DMS153 (cell line): ENCODE results near the gene NANOS2.
"Not testable (repeated sequence)": the region's sequence is repeated elsewhere in the genome, so short reads cannot be mapped to it uniquely, and the experiment has no call there.

Experiments used
- DNase-seq: peaks from one replicate; lab custom pipeline; 2025; lab: John Stamatoyannopoulos, UW

Gene NANOS2

DNA sequence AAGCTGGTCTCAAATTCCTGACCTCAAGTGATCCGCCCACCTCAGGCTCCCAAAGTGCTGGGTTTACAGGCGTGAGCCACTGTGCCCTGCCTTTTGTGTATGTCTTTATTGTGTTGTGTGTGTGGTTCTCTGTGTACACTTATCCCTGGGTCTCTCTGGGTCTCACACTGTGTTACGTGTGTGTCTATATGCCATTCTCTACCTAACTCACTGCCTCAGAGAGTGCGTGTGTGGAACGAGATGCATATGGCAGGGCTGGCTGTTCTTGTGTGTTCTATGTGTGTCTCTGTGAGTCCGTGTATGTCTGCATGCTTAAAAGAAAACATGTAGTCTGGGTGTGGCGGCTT lies 40.0 kb downstream of the NANOS2 start:
- no peak for DNase-seq

DNA sequence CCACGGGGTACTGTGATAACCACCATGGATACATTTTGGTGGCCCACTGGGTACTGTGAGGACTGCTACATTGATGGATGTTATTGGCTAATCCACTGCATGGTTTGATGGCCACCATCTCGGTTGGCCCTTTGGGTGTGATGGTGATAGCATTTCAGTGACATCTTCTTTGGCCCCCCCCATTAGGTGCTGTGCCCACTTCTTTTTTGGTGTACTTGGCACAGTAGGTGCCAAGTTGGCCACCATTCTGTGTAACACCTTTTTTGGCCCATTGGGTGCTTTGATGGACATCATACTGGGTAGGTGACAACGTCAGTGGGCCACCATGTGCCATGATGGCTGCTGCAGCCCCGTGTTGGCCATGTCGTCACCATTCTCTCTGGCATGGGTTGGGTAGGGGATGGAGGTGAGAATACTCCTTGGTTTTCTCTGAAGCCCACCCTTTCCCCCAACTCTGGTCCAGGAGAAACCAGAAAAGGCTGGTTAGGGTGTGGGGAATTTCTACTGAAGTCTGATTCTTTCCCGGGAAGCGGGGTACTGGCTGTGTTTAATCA lies 41.3 kb downstream of the NANOS2 start:
- DNase-seq: no peak

GRCh38 chr19:45872095-45872919 lies 42.3 kb downstream of the NANOS2 start:
- no peak for DNase-seq

DNA sequence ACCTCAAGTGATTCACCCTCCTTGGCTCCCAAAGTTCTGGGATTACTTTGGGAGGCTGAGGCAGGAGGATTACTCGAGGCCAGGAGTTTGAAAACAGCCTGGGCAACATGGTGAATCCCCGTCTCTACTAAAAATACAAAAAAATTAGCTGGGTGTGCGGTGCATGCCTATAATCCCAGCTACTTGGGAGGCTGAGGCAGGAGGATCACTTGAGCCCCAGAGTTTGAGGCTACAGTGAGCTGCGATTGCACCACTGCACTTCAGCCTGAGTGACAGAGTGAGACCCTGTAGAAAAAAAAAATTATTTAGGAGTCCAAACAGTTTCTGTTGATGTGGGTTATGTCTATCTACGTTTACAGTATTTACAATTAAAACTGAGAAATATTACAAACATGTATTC lies 43.8 kb downstream of the NANOS2 start:
- DNase-seq: no peak

GRCh38 chr19:45867241-45867640 lies 47.3 kb downstream of the NANOS2 start:
- DNase-seq: not testable (repeated sequence)

DNA sequence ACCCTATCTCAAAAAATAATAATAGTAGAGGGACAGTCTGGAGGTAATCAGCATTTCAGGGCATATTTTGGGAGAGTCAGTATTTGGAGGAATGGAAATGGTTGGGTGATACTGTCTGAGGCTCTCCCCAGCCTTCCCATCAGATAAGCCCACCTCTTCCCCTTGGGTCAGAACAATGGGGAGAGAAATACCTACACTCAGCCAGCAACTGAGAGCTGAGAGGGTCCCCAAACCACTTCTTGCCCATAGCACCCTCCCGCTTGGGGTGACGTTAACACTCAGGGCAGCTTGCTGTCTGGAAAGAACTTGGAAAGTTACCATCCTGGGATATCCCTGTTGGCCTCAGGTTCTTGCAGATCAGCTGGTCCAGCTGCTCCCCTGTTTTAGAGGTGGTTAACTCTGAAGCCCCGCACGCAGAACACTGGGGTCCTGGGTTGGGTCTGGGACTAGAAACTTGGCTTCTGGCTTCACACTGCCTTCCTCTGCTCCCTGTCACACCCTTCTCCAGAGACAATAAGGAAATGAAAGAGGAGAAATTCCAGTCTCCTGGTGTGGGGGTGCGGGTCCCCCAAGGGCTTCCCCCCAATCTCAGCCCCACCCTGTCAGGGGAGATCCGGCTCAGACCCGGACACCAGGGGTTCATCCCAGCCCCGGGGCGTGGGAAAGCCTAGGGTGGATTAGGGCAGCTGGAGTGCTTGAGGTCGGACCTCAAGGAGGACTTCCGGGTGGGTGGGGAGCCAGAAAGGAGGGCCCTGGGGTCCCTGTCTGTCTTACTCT lies 48.0 kb downstream of the NANOS2 start:
- no peak for DNase-seq

DNA sequence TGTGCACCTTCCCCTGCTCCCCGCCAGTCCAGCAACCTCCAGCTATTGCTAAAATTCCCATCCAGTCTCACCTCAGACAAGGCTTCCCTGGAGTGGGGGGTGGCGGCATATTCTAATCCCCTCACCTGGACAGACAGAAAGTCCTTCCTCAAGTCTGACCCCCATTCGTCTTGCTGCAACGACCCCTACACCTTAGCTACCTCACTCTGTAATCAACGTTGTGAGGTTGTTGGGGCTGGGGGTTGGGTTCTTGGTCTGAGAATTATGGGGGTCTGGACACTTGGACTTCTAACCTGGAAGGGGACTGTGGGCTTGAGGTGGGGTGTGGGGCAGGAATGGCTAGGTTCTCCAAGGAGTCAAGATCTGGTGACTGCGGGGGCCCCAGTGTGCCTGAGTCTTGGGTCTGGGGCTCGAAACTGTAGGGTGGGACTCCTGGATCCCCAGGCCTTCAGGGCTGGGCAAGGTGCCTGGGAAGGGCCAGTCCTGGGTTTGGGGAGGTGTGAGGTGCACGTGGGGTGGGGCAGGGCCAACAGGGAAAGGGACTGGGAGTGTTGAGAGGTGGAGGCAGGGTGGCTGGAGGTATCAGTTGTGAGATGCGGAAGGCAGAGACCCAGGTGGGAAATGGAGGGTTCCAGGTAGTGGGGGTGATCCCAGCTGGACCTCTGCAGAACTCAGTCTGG lies 49.2 kb downstream of the NANOS2 start:
- no peak for DNase-seq

DNA sequence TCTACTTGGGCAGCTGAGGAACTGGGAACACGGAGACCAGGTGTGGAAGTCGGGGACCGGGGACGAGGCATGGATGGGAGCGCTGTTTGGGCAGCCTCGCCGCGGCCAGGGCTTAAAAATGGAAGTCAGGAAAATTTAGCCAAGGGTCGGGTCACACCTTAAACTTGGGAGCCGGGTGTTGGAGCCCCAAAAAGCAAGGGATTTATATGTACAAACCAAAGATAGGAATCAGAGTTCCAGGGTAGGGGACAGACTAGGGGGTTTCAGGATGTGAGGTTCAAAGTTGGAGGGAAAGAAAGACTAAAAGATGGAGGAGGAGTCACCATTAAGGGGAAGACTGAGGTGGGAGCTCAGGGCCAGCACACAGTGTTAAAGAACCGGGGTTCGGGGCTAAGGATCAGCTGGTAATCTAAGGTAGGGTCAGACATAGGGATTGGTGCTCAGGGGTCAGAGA lies 49.9 kb downstream of the NANOS2 start:
- no peak for DNase-seq

- no peak for DNase-seq
Observed at GRCh38 chr19:45863840-45864628, 50.5 kb downstream of the NANOS2 start, which contains the start of gene FOXA3. Gene FOXA3, plus strand, starts transcription at chr19:45864326. Its CDS starts 131 bp downstream, at chr19:45864457.

DNA sequence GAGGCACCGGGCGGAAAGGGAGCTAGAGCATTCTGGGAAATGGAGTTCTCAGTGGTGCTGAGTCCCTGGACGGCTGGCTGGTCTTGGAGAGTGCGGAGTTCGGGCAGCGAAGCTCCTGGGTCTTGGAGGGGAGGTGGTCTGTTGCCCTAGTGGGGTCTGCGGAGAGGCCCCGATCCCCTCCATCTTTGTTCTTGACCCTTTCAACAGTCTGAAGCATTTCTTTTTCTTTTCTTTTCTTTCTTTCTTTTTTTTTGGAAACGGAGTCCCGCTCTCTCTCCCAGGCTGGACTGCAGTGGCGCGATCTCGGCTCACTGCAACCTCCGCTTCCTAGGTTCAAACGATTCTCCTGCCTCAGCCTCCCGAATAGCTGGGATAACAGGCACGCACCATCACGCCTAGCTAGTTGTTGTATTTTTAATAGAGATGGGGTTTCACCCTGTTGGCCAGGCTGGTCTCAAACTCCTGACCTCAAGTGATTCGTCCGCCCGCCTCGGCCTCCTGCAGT lies 51.2 kb downstream of the NANOS2 start:
- no peak for DNase-seq
